Activated T-cell treated with anti-CD3 and anti-CD28 coated beads, Interleukin-2, amount 50 U/mL, for 24 hours (primary cell): Measurements from ENCODE around the gene NEK4.
"Not testable (repeated sequence)": the region's sequence is repeated elsewhere in the genome, so short reads cannot be mapped to it uniquely, and the experiment has no call there.

Source experiments
- DNase-seq: peaks from one replicate; pipeline ENCODE4 v3.0.0-alpha.2; 2020
- H3K27ac Mint-ChIP-seq: 2 replicates; pipeline ENCODE4 v1.8.0; 2020; ENCODE audit warnings: mild to moderate bottlenecking, mixed read lengths
- H3K27me3 Mint-ChIP-seq: 2 replicates; pipeline ENCODE4 v1.8.0; 2020; ENCODE audit warnings: mixed read lengths
- H3K36me3 Mint-ChIP-seq: 2 replicates; pipeline ENCODE4 v1.8.0; 2020; ENCODE audit warnings: low read depth, mixed read lengths
- H3K4me1 Mint-ChIP-seq: 2 replicates; pipeline ENCODE4 v1.8.0; 2020; ENCODE audit warnings: low read depth, mixed read lengths
- H3K4me3 Mint-ChIP-seq: 2 replicates; pipeline ENCODE4 v1.8.0; 2020; ENCODE audit warnings: mild to moderate bottlenecking, moderate library complexity, mixed read lengths
- H3K9me3 Mint-ChIP-seq: 2 replicates; pipeline ENCODE4 v1.8.0; 2020; ENCODE audit warnings: mixed read lengths

Gene NEK4

GRCh38 chr3:52777959-52778805, 7.4 kb upstream of the NEK4 start:
- no peak overlapping the region for H3K27ac Mint-ChIP-seq
- no peaks in the 10 kb centered on the region for H3K9me3 Mint-ChIP-seq
- H3K4me1 Mint-ChIP-seq, result no peaks in the 10 kb centered on the region
- H3K27me3 Mint-ChIP-seq, result peaks cover 14% of the 10 kb centered on the region
- H3K36me3 Mint-ChIP-seq, result no peaks in the 10 kb centered on the region
- no peak overlapping the region for H3K4me3 Mint-ChIP-seq
- DNase-seq, result peak; percentile 14

- Mint-ChIP-seq H3K27me3 (peaks cover 10% of the 10 kb centered on the region), H3K4me3 (no peak within 1 kb of the TSS), H3K27ac (no peak within 1 kb of the TSS), H3K9me3 (no peaks in the 10 kb centered on the region), H3K36me3 (no peaks in the 10 kb centered on the region), H3K4me1 (no peaks in the 10 kb centered on the region)
- DNase-seq, result peak; percentile 13
These were observed 6.6 kb upstream of the NEK4 start, which contains the start of gene ITIH1 for GRCh38 chr3:52777127-52777958. Gene ITIH1, plus strand, starts transcription at chr3:52777599. Its CDS starts 17 bp downstream, at chr3:52777616.

- not testable (repeated sequence) for H3K9me3 Mint-ChIP-seq, H3K4me1 Mint-ChIP-seq, H3K27ac Mint-ChIP-seq, H3K27me3 Mint-ChIP-seq, H3K4me3 Mint-ChIP-seq, H3K36me3 Mint-ChIP-seq, DNase-seq
These were observed 5.7 kb upstream of the NEK4 start for GRCh38 chr3:52776486-52776885.

DNA sequence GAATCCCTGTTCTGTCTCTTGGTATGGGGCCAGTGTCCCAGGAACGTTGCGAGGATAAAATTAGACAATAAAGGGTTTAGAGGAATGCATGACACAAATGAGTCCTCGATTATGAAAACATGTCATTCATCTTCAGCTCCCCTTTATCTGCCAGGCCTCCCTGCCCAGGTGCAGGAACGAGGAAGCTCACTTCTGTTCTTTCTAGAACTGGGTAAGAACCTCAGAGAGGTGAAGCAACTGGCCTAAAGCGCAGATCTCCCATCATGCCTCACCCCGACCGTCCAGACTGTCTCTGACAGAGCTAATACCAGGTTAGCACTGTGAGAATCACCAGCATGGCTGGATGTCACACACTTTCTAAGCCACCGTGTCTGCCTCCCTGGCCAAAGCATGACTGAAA, 5.1 kb upstream of the NEK4 start:
- peaks cover 4% of the 10 kb centered on the region for H3K36me3 Mint-ChIP-seq
- H3K27ac Mint-ChIP-seq, result no peak overlapping the region
- no peaks in the 10 kb centered on the region for H3K9me3 Mint-ChIP-seq
- peaks cover 8% of the 10 kb centered on the region for H3K4me1 Mint-ChIP-seq
- peak; percentile 7 for DNase-seq
- peaks cover 3% of the 10 kb centered on the region for H3K27me3 Mint-ChIP-seq
- no peak overlapping the region for H3K4me3 Mint-ChIP-seq

- Mint-ChIP-seq H3K27me3 (peaks cover 3% of the 10 kb centered on the region), H3K4me1 (peaks cover 8% of the 10 kb centered on the region), H3K27ac (no peak overlapping the region), H3K36me3 (peaks cover 5% of the 10 kb centered on the region), H3K9me3 (no peaks in the 10 kb centered on the region), H3K4me3 (no peak overlapping the region)
- no peak for DNase-seq
These were observed 4.4 kb upstream of the NEK4 start for GRCh38 chr3:52774901-52775864.

- H3K4me1 Mint-ChIP-seq, result peaks cover 18% of the 10 kb centered on the region
- H3K27me3 Mint-ChIP-seq, result no peaks in the 10 kb centered on the region
- no peak for DNase-seq
- no peaks in the 10 kb centered on the region for H3K9me3 Mint-ChIP-seq
- H3K27ac Mint-ChIP-seq, result no peak overlapping the region
- no peak overlapping the region for H3K4me3 Mint-ChIP-seq
- H3K36me3 Mint-ChIP-seq, result peaks cover 10% of the 10 kb centered on the region
These were observed 3.5 kb upstream of the NEK4 start for GRCh38 chr3:52774066-52774713.

- H3K4me1 Mint-ChIP-seq, result peaks cover 23% of the 10 kb centered on the region
- H3K27ac Mint-ChIP-seq, result no peak overlapping the region
- DNase-seq, result no peak
- no peaks in the 10 kb centered on the region for H3K9me3 Mint-ChIP-seq
- H3K27me3 Mint-ChIP-seq, result no peaks in the 10 kb centered on the region
- H3K4me3 Mint-ChIP-seq, result no peak overlapping the region
- H3K36me3 Mint-ChIP-seq, result peaks cover 14% of the 10 kb centered on the region
These were observed 2.8 kb upstream of the NEK4 start for GRCh38 chr3:52773361-52774065.

GRCh38 chr3:52771702-52772101, 962 bp upstream of the NEK4 start:
- Mint-ChIP-seq H3K4me1 (peaks cover 26% of the 10 kb centered on the region), H3K36me3 (peaks cover 27% of the 10 kb centered on the region), H3K27ac (peak overlapping the region; percentile 89), H3K27me3 (no peaks in the 10 kb centered on the region), H3K4me3 (peak overlapping the region; percentile 87), H3K9me3 (no peaks in the 10 kb centered on the region)
- no peak for DNase-seq

DNA sequence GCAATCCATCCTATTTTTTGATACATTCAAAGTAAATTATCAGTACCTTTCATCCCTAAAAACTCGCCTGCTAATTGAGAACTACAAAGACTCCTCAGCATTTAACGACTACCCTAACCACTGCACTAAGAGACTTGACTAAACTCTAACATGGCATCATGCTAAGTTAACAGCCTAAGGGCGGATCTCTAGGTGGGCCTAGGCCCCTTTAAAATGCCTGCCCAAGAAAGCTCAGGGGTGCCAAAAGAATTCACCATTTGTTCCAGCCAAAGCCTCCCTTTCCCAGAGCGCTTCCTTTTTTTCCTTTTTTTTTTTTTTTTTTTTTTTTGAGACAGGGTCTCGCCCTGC, 568 bp upstream of the NEK4 start:
- H3K36me3 Mint-ChIP-seq, result peaks cover 30% of the 10 kb centered on the region
- peak overlapping the region; percentile 89 for H3K27ac Mint-ChIP-seq
- no peak for DNase-seq
- no peaks in the 10 kb centered on the region for H3K9me3 Mint-ChIP-seq
- no peaks in the 10 kb centered on the region for H3K27me3 Mint-ChIP-seq
- H3K4me3 Mint-ChIP-seq, result peak overlapping the region; percentile 87
- peaks cover 26% of the 10 kb centered on the region for H3K4me1 Mint-ChIP-seq

GRCh38 chr3:52769786-52770455, 819 bp downstream of the NEK4 start:
- Mint-ChIP-seq H3K4me1 (peaks cover 26% of the 10 kb centered on the region), H3K36me3 (peaks cover 43% of the 10 kb centered on the region), H3K9me3 (no peaks in the 10 kb centered on the region), H3K27me3 (no peaks in the 10 kb centered on the region), H3K4me3 (peak overlapping the region; percentile 87), H3K27ac (peak overlapping the region; percentile 79)
- DNase-seq, result no peak

- peaks cover 8% of the 10 kb centered on the region for H3K4me1 Mint-ChIP-seq
- peaks cover 85% of the 10 kb centered on the region for H3K36me3 Mint-ChIP-seq
- no peak overlapping the region for H3K27ac Mint-ChIP-seq
- H3K27me3 Mint-ChIP-seq, result no peaks in the 10 kb centered on the region
- no peaks in the 10 kb centered on the region for H3K9me3 Mint-ChIP-seq
- no peak for DNase-seq
- no peak overlapping the region for H3K4me3 Mint-ChIP-seq
These were observed 7.3 kb downstream of the NEK4 start for GRCh38 chr3:52763466-52763865.

- no peak for DNase-seq
- Mint-ChIP-seq H3K36me3 (peaks cover 74% of the 10 kb centered on the region), H3K4me3 (no peak overlapping the region), H3K27ac (no peak overlapping the region), H3K4me1 (peaks cover 6% of the 10 kb centered on the region), H3K27me3 (no peaks in the 10 kb centered on the region), H3K9me3 (no peaks in the 10 kb centered on the region)
These were observed 14.6 kb downstream of the NEK4 start for GRCh38 chr3:52756141-52756540.

DNA sequence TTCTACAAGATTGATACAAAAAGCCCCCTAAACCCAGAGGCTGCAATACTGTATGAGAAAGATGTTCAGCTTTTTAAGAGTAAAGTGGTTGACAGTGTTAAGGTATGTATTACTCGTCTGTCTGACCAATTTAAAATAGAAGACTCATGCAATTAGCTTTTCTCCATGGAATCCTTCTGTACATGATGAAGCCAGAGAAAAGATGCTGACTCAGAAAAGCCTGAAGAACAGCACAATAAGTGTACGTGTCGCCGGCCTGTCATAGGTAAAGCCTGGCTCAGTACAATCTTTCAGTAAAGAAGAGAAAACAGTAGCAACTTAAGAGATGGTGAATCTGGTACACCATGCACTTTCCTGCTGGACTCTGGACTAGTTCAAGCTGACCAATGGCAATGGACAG, 16.4 kb downstream of the NEK4 start:
- peaks cover 77% of the 10 kb centered on the region for H3K36me3 Mint-ChIP-seq
- H3K4me1 Mint-ChIP-seq, result peaks cover 1% of the 10 kb centered on the region
- no peak overlapping the region for H3K27ac Mint-ChIP-seq
- no peak for DNase-seq
- H3K9me3 Mint-ChIP-seq, result no peaks in the 10 kb centered on the region
- H3K4me3 Mint-ChIP-seq, result no peak overlapping the region
- no peaks in the 10 kb centered on the region for H3K27me3 Mint-ChIP-seq
